ENCODE measurements around the gene SGTA. TPM values are rescaled to one million over a fixed set of nuclear protein-coding genes. Genes with fewer than 3 reads are reported as not detected.

Gene SGTA
- total RNA-seq, 1 experiment from 2014 or later, result 67.0 TPM

GRCh38 chr19:2813235-2814160 lies 30.4 kb upstream of the SGTA start:
- Histone ChIP-seq H3K9me3 (replicated peaks) (no peaks in the 10 kb centered on the region), H3K4me1 (replicated peaks) (no peaks in the 10 kb centered on the region), H3K27ac (no peak overlapping the region), H3K4me3 (no peak overlapping the region), H3K27me3 (replicated peaks) (no peaks in the 10 kb centered on the region), H3K36me3 (peaks cover 50% of the 10 kb centered on the region)
- no peak for DNase-seq (ENCODE audit: low read depth in 1 of 2, low spot score in 2 of 2)

- DNase-seq (ENCODE audit: low read depth in 1 of 2, low spot score in 2 of 2), result no peak
- H3K4me1 ChIP-seq (replicated peaks), result no peaks in the 10 kb centered on the region
- no peaks in the 10 kb centered on the region for H3K9me3 ChIP-seq (replicated peaks)
These were observed 29.6 kb upstream of the SGTA start for GRCh38 chr19:2812414-2813234.

GRCh38 chr19:2811735-2812413 lies 28.8 kb upstream of the SGTA start:
- no peaks in the 10 kb centered on the region for H3K4me1 ChIP-seq (replicated peaks)
- no peak overlapping the region for H3K27ac ChIP-seq
- no peaks in the 10 kb centered on the region for H3K27me3 ChIP-seq (replicated peaks)
- no peaks in the 10 kb centered on the region for H3K9me3 ChIP-seq (replicated peaks)
- DNase-seq (ENCODE audit: low read depth in 1 of 2, low spot score in 2 of 2), result no peak
- no peak overlapping the region for H3K4me3 ChIP-seq
- peaks cover 64% of the 10 kb centered on the region for H3K36me3 ChIP-seq

More at GRCh38 chr19:2812414-2813234, 29.6 kb upstream of the SGTA start:
- Histone ChIP-seq H3K4me3 (no peak overlapping the region), H3K27ac (no peak overlapping the region), H3K36me3 (peaks cover 57% of the 10 kb centered on the region), H3K27me3 (replicated peaks) (no peaks in the 10 kb centered on the region)

GRCh38 chr19:2811221-2811722 lies 28.2 kb upstream of the SGTA start:
- Histone ChIP-seq H3K36me3 (peaks cover 70% of the 10 kb centered on the region), H3K27me3 (replicated peaks) (no peaks in the 10 kb centered on the region), H3K27ac (no peak overlapping the region), H3K4me3 (no peak overlapping the region), H3K4me1 (replicated peaks) (no peaks in the 10 kb centered on the region), H3K9me3 (replicated peaks) (no peaks in the 10 kb centered on the region)
- DNase-seq (ENCODE audit: low read depth in 1 of 2, low spot score in 2 of 2), result no peak

GRCh38 chr19:2810141-2811091 lies 27.3 kb upstream of the SGTA start:
- Histone ChIP-seq H3K36me3 (peaks cover 75% of the 10 kb centered on the region), H3K4me3 (no peak overlapping the region), H3K27me3 (replicated peaks) (no peaks in the 10 kb centered on the region), H3K9me3 (replicated peaks) (no peaks in the 10 kb centered on the region), H3K27ac (no peak overlapping the region), H3K4me1 (replicated peaks) (no peaks in the 10 kb centered on the region)
- DNase-seq (ENCODE audit: low read depth in 1 of 2, low spot score in 2 of 2), result no peak

- Histone ChIP-seq H3K4me3 (no peak overlapping the region), H3K9me3 (replicated peaks) (no peaks in the 10 kb centered on the region), H3K4me1 (replicated peaks) (no peaks in the 10 kb centered on the region), H3K36me3 (peaks cover 84% of the 10 kb centered on the region), H3K27ac (no peak overlapping the region), H3K27me3 (replicated peaks) (no peaks in the 10 kb centered on the region)
- DNase-seq (ENCODE audit: low read depth in 1 of 2, low spot score in 2 of 2), result no peak
These were observed 26.5 kb upstream of the SGTA start for GRCh38 chr19:2809387-2810140.

- no peaks in the 10 kb centered on the region for H3K4me1 ChIP-seq (replicated peaks)
- H3K9me3 ChIP-seq (replicated peaks), result no peaks in the 10 kb centered on the region
- no peaks in the 10 kb centered on the region for H3K27me3 ChIP-seq (replicated peaks)
- no peak for DNase-seq (ENCODE audit: low read depth in 1 of 2, low spot score in 2 of 2)
- H3K36me3 ChIP-seq, result peaks cover 74% of the 10 kb centered on the region
- H3K4me3 ChIP-seq, result no peak overlapping the region
- H3K27ac ChIP-seq, result no peak overlapping the region
These were observed 25.3 kb upstream of the SGTA start for GRCh38 chr19:2808129-2808941.

- Histone ChIP-seq H3K4me3 (no peak overlapping the region), H3K4me1 (replicated peaks) (no peaks in the 10 kb centered on the region), H3K27ac (no peak overlapping the region), H3K9me3 (replicated peaks) (no peaks in the 10 kb centered on the region), H3K27me3 (replicated peaks) (no peaks in the 10 kb centered on the region), H3K36me3 (peaks cover 76% of the 10 kb centered on the region)
- no peak for DNase-seq (ENCODE audit: low read depth in 1 of 2, low spot score in 2 of 2)
These were observed 24.5 kb upstream of the SGTA start for GRCh38 chr19:2807379-2808128.

- H3K9me3 ChIP-seq (replicated peaks), result no peaks in the 10 kb centered on the region
- no peak overlapping the region for H3K4me3 ChIP-seq
- H3K36me3 ChIP-seq, result peaks cover 71% of the 10 kb centered on the region
- H3K27me3 ChIP-seq (replicated peaks), result no peaks in the 10 kb centered on the region
- no peak for DNase-seq (ENCODE audit: low read depth in 1 of 2, low spot score in 2 of 2)
- H3K4me1 ChIP-seq (replicated peaks), result no peaks in the 10 kb centered on the region
- H3K27ac ChIP-seq, result no peak overlapping the region
These were observed 23.8 kb upstream of the SGTA start for GRCh38 chr19:2806736-2807378.

- no peak overlapping the region for H3K27ac ChIP-seq
- H3K36me3 ChIP-seq, result peaks cover 74% of the 10 kb centered on the region
- H3K27me3 ChIP-seq (replicated peaks), result no peaks in the 10 kb centered on the region
- no peaks in the 10 kb centered on the region for H3K9me3 ChIP-seq (replicated peaks)
- DNase-seq (ENCODE audit: low read depth in 1 of 2, low spot score in 2 of 2), result no peak
- H3K4me1 ChIP-seq (replicated peaks), result no peaks in the 10 kb centered on the region
- no peak overlapping the region for H3K4me3 ChIP-seq
These were observed 23.0 kb upstream of the SGTA start for GRCh38 chr19:2805991-2806649.

Data from SJSA1 (cell line).